SK-N-SH treated with all-trans-retinoic acid at 6 μM for 48 hours (cell line): ENCODE data around the gene CHCHD5.

Experiments
- ATAC-seq: fragments of 200-7000 bp; cut with Tn5 transposase; 3 replicates; pipeline ENCODE4 v1.9.1; 2020; ENCODE audit warnings: mild to moderate bottlenecking, moderate library complexity
- ZC3H10 ChIP-seq: fragments of 250-450 bp; sonication (Bioruptor Pico); IDR thresholded peaks from 2 replicates; pipeline ENCODE4 v1.5.1; 2021; ENCODE audit warnings: mild to moderate bottlenecking, moderate library complexity
- ZNF8 ChIP-seq: fragments of 450-650 bp; formaldehyde crosslinking; IDR thresholded peaks from 2 replicates; pipeline ENCODE4 v1.5.0; 2020; ENCODE audit warnings: mild to moderate bottlenecking, moderate library complexity

CHCHD5 gene

GRCh38 chr2:112637289-112637660 is 52.9 kb downstream of the CHCHD5 start:
- ATAC-seq = no peak
- TF ChIP-seq ZC3H10 = no peak
- TF ChIP-seq ZNF8 (CRISPR knock-in tag) = no peak
